Fibroblast of the aortic adventitia (primary cell): ENCODE measurements around the gene SMPD3. TPM values are rescaled to one million over a fixed set of nuclear protein-coding genes. Genes with fewer than 3 reads are reported as not detected.
A peak's percentile ranks its signal among the peaks of the same experiment; 100 is the strongest.

ENCODE experiments used
- DNase-seq: peaks from one replicate; pipeline ENCODE4 v3.0.0-alpha.2; 2010; ENCODE audit warnings: low read depth
- H3K4me3 ChIP-seq: 2 replicates; pipeline ENCODE4 v1.5.1; 2011; ENCODE audit warnings: low read depth, mild to moderate bottlenecking, control low read depth, low read length, moderate library complexity
- CTCF ChIP-seq: IDR thresholded peaks from 2 replicates; pipeline ENCODE4 v1.5.1; 2011; ENCODE audit warnings: mild to moderate bottlenecking, low read length, control low read depth, inconsistent platforms; ENCODE audit not compliant: insufficient read depth
- total RNA-seq: library from RNA; depleted of rRNA; stranded (reverse); fragments of >200 nt; gene quantifications from 2 replicates; pipeline ENCODE4 v1.2.3, GENCODE V29; 2012; ENCODE audit warnings: low replicate concordance

The SMPD3 gene
- total RNA-seq, 1 donor, result not detected

GRCh38 chr16:68381363-68381724 lies 67.0 kb downstream of the SMPD3 start:
- no peak overlapping the region for H3K4me3 ChIP-seq
- DNase-seq, result no peak
- TF ChIP-seq CTCF, result no peak

- TF ChIP-seq CTCF, result no peak
- no peak for DNase-seq
- H3K4me3 ChIP-seq, result no peak overlapping the region
These were observed 67.5 kb downstream of the SMPD3 start for GRCh38 chr16:68380676-68381362.

- H3K4me3 ChIP-seq, result no peak overlapping the region
- TF ChIP-seq CTCF, result no peak
- no peak for DNase-seq
These were observed 68.0 kb downstream of the SMPD3 start for GRCh38 chr16:68380348-68380670.

- H3K4me3 ChIP-seq, result no peak overlapping the region
- no peak for TF ChIP-seq CTCF
- no peak for DNase-seq
These were observed 68.6 kb downstream of the SMPD3 start for GRCh38 chr16:68379472-68380347.

- no peak for TF ChIP-seq CTCF
- DNase-seq, result no peak
- no peak overlapping the region for H3K4me3 ChIP-seq
These were observed 69.6 kb downstream of the SMPD3 start for GRCh38 chr16:68378436-68379415.

- TF ChIP-seq CTCF, result no peak
- H3K4me3 ChIP-seq, result no peak overlapping the region
- DNase-seq, result peak; percentile 7
These were observed 70.5 kb downstream of the SMPD3 start for GRCh38 chr16:68377667-68378393.
